GM21786 (cell line): Measurements from ENCODE around the gene ZNF362.

ENCODE experiments used
- ATAC-seq: cut with Tn5 transposase; IDR thresholded peaks from one replicate; pipeline ENCODE4 v1.9.1; 2021; ENCODE audit not compliant: unreplicated experiment

Gene ZNF362

GRCh38 chr1:33323663-33324477 lies 67.6 kb downstream of the ZNF362 start:
- ATAC-seq, result no peak

DNA sequence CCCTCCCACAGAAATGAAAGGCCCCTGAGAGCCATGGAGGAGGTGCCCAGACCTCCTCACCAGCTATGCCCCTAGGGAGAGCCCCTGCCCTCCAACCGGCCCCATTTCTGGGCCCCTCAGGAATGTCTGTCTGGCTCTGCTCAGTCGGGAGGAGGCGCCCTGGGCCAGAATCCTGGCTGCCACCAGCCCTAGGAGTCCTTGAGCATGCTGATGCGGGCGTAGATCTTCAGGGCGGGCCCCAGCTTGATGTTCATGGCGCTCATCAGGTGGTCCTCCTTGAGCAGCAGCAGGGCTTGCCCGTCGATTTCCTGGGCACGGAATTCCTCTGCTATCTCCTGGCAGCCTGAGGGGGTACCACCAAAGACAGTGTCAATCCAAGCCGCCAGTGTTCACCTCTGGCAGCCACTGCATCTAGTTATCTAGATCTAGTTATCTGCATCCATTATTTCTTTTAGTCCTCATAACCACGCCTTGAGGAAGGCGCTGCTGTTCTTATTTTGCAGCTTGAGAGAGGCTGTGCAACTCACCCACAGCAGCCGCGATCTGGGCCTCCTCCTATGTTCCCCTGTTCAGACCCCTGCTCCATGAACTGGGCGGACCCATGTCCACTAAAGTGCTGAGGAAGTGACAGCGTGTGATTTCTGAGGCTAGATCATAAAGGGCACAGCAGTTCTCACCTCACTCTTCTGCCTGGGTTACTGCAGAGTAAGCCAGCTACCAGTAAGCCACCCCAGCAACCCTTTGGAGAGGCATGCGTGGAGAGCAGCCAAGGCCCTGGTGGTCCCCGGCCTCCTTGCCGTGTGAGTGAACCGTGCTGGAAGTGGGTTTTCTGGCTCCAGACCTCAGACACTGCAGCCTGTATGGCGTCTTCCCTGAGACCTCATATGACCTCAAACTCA lies 68.6 kb downstream of the ZNF362 start:
- ATAC-seq, result no peak

GRCh38 chr1:33326785-33327184 lies 70.5 kb downstream of the ZNF362 start:
- ATAC-seq, result no peak

- no peak for ATAC-seq
Observed at GRCh38 chr1:33327587-33328325, 71.5 kb downstream of the ZNF362 start.

- no peak for ATAC-seq
Observed at GRCh38 chr1:33328817-33329216, 72.5 kb downstream of the ZNF362 start.

DNA sequence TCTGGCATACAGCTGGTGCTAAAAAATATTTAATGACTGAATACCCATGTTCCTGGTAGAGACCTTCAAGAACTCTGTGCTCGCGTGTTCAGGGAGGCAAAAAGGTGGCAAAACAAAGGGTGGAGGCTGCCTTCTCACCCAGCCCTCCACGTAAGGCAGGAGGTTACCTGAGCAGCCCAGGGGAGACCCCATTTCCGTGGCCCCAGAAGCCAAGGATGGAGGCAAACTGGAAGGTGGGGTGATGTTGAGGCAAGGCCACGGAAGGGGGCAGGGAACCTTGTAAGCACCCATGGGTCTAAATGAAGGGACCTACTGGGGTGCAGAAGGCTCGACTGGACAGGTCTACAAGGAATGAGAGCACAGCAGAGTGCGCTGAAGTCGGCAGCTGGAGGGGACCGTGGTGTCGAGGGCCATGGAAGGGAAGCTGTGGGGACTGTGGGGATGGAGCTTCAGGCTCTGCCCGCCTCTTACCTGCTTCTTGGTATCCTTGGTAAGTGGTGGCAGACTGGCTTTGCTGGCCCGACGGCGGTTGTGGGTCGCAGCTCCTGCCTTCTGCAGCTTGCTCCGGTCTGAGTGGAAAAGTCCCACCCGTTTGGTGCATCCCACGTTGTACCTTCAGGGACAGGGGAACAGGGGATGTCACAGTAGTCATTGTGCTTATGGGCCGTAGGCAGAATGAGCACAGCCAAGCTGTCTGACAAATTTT lies 73.5 kb downstream of the ZNF362 start:
- no peak for ATAC-seq

DNA sequence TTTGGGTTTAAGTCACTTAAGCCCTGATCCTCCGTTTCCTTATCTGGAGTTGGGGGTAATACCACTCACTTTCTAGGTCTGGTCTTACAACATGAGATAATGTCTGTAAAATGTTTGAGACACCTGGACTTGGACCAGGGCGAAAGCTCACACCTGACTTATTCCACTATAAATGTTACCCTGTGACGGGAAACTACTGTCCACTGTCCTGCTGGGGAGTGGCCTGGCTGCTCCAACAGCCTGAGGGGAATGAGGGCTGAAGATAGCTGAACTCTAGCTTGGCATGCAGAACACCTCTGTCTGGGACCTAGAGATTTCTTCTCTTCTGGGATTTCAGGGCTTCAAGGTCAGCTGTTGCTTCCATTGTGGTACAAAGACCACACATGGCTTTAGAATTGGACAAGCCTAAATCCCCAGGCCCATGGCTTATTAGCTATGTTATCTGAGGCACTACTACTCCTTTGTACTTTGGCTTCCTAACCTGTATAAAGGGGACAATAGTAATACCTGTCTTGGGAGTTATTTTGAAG lies 74.1 kb downstream of the ZNF362 start:
- no peak for ATAC-seq

- ATAC-seq, result no peak
Observed at GRCh38 chr1:33330906-33331305, 74.6 kb downstream of the ZNF362 start.

DNA sequence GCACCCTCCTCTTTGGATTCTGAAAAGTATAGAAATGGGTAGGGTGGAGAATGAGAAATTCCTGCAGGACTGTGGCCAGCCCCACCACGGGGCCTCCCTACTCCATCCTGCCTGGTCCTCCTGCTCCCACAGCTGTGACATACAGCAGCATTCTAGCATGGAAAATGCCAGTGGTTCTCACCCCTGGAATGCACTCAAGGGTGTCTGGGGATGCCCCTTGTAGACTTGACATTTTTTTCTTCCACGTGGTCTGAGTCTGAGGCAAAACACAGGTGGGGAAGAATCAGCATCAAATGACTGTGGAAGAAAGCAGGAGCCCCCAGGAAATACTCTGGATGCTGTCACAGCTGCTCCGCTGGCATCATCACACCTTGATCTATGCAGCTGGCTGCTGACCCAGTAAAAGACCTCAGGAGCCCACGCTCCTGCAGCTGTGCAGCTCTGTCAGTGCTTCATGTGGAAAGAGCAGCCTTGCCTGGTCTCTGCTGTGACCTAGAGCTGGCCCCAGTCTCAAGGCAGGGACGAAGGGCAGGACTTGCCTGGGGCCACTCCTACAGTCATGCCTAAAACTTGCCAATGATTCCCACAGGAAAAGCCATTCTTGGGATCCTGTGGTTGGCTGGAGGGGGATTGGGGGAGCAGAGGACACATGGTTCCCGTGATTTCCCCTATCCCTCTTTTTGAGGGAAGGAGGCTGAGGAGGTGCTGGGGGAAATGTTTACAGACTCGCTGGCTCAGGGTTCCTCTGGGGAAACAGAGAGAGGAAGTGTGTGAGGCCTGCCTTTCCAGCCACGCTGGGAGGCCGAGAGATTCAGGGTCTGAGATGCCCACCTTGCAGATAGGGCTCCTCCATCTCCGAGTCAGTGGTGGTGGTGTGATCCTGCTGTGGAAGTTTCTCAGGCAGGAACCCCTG lies 75.4 kb downstream of the ZNF362 start:
- ATAC-seq, result no peak

DNA sequence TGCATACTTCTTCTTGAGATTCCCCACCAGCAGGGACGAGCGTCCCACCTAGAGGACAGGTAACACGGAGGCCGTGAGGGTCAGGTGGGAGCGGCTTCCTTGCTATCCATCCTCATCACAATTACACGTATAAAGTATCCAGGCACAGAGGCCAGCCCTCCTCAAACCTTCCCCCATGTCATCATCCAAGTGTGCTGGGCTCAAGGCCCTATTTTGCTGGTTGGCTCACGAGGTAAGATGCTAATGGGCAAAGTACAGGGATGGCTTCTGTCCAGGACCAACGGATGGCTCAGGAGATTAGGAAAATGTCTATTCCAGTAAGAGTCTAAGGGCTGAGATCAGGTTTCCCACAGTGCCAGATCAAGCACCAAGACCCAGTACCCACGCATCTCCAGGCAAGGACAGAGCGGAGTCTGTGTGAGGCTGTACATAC lies 76.1 kb downstream of the ZNF362 start:
- ATAC-seq, result no peak

DNA sequence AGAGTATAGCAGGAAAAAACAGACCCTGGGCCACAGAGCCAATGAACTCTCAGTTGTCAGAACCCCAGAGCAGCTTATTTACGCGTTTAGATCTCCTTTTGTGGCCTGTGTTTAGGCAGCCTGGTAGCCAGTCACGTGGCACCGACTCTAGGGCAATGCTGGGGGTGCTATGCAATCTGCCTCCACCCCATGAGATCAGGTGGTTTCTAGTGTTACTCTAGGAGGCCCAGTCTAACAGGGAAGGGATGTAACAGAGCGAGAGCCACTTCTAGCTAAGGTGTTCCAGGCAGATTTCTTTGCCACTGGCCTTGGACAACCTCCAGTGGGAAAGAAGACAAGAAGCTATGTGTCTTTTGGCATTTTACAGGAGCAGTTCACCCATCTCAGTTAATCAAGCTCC lies 76.6 kb downstream of the ZNF362 start:
- ATAC-seq, result no peak

- ATAC-seq, result no peak
Observed at GRCh38 chr1:33334081-33334552, 77.8 kb downstream of the ZNF362 start.

- no peak for ATAC-seq
Observed at GRCh38 chr1:33335020-33335419, 78.7 kb downstream of the ZNF362 start.

DNA sequence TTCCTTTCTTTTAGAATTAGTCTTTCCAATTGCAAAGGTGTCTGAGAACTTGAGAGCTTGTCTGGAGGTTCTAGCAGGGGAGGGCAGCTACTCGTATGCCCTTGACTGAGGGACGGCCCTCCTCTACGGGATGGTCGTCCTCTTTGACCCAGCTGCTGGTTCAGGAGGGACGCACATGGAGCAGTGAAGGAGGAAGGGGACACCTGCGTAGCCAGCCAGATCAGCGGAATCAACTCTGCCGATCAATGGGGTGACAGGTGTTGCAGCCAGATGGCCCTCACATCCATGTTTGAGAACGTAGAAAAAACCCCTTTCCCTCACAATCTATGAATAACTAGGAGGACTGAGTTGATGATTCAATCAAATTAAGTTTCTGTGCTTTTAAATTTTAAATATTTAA lies 80.3 kb downstream of the ZNF362 start:
- no peak for ATAC-seq

DNA sequence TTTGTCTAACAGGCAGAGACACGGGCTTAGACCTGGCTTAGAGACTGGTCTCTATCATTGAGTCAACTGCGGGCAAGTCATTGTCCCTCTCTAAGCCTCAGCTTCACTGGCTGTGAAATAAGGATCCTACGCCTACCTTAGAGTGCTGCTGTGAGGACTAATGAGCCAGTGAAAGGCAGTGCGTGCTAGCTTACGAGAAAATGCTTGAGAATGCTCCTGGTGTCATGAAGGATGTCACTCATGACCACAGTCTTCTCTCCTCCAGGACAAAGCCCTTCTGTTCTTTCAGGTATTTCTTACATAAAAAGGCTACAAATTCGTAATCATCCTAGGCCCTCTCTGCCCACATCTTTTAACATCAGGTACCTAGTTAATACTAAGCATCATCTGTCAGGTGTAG lies 81.1 kb downstream of the ZNF362 start:
- ATAC-seq, result no peak

- no peak for ATAC-seq
Observed at GRCh38 chr1:33338048-33338439, 81.8 kb downstream of the ZNF362 start.

DNA sequence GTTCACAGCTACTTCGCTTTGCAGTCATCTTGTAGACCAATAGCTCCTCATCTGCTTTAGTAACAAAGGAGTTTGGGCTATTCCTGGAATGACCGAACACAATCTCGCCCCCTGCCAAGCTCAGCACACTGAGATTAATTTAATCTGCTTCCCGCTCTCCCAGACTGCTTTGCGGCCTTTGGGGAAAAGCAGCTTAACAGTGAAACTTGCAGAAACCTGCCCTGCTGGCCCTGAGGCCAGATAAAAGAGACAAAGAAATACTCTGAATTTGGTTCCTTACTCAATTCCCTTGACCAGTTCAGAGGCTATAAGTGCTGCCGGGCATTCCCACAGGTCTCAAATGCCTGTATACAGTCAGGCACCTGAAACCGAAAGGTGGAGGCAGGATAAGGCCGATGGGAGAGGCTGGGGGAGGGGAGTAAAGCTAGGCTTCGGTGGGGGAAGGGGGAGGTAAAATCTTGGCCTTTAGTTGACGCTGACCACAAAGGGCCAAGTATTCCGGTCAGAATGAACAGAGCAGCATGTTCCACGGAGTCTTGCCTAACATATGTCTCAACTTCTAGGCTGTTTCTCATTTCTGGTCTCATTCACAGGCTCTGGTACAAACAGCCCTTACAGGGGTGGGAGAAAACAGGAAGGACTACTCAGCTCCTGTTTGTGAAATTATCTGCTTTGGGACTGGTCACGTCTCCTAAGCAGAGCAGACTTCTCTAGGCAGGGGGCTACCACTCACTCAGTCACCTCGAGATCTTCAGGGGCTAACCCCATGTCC lies 82.3 kb downstream of the ZNF362 start:
- ATAC-seq, result no peak

- no peak for ATAC-seq
Observed at GRCh38 chr1:33339413-33339812, 83.1 kb downstream of the ZNF362 start.

DNA sequence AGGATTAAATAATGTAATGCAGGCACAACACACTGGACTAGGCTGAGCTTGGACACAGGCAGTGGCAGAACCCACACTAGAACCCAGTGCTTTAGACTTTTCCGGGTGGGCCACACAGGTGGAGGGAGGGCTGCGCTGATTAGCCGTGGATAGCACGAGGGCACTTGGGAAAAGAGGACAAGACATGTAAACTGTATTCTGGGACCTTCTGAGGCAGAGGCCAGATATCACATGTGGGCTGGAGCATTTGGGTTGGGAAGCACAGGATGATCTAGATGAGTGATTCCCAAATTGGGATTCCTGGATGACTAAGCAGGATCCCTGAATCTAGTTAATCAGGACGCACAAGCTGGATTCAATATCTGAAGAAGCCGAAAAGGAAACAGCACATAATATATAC lies 84.9 kb downstream of the ZNF362 start:
- no peak for ATAC-seq
